Measurements from ENCODE around the gene ASAP3.

ASAP3 gene

DNA sequence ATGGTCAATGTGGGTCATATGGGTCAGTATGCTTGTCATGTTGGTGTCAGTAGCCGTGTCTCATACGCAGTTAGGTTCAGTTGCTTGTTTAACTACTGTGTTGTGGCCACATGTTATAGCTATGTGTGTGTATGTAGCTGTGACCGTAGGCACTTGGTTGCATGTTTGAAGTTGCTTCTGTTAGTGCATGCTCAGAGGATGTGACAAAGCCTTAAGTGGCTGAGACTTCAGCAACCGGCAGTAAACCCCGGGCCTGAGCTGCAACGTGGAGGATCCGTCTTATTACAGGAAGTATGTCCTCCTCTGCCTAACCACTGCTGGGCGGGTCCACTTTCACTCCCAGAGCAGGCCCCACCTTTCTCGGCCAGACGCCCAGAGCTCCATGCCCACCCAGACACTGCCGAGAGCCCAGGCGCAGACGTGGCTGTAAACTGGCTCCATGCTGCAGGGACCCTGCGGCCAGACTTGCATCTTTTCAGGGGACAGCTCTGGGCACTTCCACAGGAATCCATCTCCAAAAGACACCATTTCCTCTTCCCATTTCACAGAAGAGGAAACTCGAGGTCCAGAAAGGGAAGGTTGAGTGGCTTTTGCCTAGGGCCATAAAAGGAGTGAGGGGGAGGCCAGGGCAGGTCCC, 61.6 kb downstream of the ASAP3 start:
- Histone ChIP-seq H3K79me2 (ENCODE audit: low read length) (no peaks in the 10 kb centered on the region), H3K4me3 (ENCODE audit: low read length) (no peak overlapping the region), H3K27me3 (ENCODE audit: low read depth, low read length) (0 out of 2 replicates have a peak, but pooled peaks cover 4% of the 10 kb centered on the region), H3K36me3 (replicated peaks; ENCODE audit: low read depth, low read length) (no peaks in the 10 kb centered on the region), H3K4me1 (ENCODE audit: low read length) (no peaks in the 10 kb centered on the region), H3K9ac (ENCODE audit: low read length) (no peak overlapping the region), H2AFZ (ENCODE audit: low read depth, low read length) (no peak overlapping the region), H3K27ac (ENCODE audit: low read length) (no peak overlapping the region), H3K9me3 (ENCODE audit: insufficient read depth, low read length) (no peaks in the 10 kb centered on the region), H4K20me1 (ENCODE audit: insufficient read depth, low read length) (no peaks in the 10 kb centered on the region), H3K4me2 (ENCODE audit: low read length) (no peak overlapping the region)
- TF ChIP-seq, protein P1, sequence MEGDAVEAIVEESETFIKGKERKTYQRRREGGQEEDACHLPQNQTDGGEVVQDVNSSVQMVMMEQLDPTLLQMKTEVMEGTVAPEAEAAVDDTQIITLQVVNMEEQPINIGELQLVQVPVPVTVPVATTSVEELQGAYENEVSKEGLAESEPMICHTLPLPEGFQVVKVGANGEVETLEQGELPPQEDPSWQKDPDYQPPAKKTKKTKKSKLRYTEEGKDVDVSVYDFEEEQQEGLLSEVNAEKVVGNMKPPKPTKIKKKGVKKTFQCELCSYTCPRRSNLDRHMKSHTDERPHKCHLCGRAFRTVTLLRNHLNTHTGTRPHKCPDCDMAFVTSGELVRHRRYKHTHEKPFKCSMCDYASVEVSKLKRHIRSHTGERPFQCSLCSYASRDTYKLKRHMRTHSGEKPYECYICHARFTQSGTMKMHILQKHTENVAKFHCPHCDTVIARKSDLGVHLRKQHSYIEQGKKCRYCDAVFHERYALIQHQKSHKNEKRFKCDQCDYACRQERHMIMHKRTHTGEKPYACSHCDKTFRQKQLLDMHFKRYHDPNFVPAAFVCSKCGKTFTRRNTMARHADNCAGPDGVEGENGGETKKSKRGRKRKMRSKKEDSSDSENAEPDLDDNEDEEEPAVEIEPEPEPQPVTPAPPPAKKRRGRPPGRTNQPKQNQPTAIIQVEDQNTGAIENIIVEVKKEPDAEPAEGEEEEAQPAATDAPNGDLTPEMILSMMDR (IDR thresholded peaks at IDR 0.05; ENCODE audit: low read depth, low read length), result no peak
- TF ChIP-seq EZH2phosphoT487 (IDR thresholded peaks at IDR 0.05; ENCODE audit: low read depth), result no peak

DNA sequence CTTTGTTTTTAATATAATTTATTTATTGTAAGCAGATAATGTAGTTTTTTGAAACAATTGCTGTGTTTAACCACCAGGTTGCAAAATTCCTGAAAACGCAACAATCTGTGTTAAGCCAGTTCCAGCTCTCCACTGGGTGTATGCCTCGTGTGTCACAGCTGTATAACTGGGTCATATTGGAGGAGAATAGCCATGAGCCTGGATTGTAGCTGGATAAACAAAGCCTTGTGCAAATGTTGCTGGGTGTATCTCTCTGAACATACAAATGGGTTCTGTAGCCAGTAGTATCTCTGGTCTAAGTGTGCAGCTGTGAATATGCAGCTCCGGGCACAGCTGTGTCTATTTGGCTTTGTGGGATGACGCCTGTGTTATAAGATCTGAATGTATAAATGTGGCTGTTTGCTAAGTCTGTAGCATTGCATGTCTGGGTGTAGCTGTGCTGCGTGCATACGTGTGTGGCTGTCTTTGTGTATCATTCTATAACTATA, 62.2 kb downstream of the ASAP3 start:
- Histone ChIP-seq H4K20me1 (ENCODE audit: insufficient read depth, low read length) (no peaks in the 10 kb centered on the region), H2AFZ (ENCODE audit: low read depth, low read length) (no peak overlapping the region), H3K4me3 (ENCODE audit: low read length) (no peak overlapping the region), H3K9me3 (ENCODE audit: insufficient read depth, low read length) (no peaks in the 10 kb centered on the region), H3K27ac (ENCODE audit: low read length) (no peak overlapping the region), H3K36me3 (replicated peaks; ENCODE audit: low read depth, low read length) (no peaks in the 10 kb centered on the region), H3K79me2 (ENCODE audit: low read length) (no peaks in the 10 kb centered on the region), H3K9ac (ENCODE audit: low read length) (no peak overlapping the region), H3K27me3 (ENCODE audit: low read depth, low read length) (0 out of 2 replicates have a peak, but pooled peaks cover 4% of the 10 kb centered on the region), H3K4me2 (ENCODE audit: low read length) (no peak overlapping the region), H3K4me1 (ENCODE audit: low read length) (no peaks in the 10 kb centered on the region)
- no peak for TF ChIP-seq EZH2phosphoT487 (IDR thresholded peaks at IDR 0.05; ENCODE audit: low read depth)
- TF ChIP-seq, protein P1 (IDR thresholded peaks at IDR 0.05; ENCODE audit: low read depth, low read length), result no peak

DNA sequence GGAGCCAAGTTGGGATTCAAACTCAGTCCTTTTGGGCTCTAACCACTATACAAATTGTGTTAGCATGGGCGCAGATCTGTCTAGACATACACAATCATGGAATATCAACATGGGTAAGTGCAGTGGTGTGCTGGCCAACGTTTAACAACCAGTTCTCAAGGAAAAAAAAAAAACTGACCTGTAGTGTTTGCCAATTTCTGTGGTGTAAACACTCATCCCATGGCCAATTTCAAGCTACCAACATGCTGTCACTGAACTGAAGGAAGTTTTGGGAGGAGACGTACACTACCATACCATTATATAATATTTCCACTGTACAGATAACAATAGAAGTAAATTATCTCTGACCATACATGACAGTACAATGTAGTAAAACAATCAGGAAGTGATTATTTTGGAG, 62.6 kb downstream of the ASAP3 start:
- Histone ChIP-seq H4K20me1 (ENCODE audit: insufficient read depth, low read length) (no peaks in the 10 kb centered on the region), H3K9ac (ENCODE audit: low read length) (no peak overlapping the region), H2AFZ (ENCODE audit: low read depth, low read length) (no peak overlapping the region), H3K4me1 (ENCODE audit: low read length) (no peaks in the 10 kb centered on the region), H3K79me2 (ENCODE audit: low read length) (no peaks in the 10 kb centered on the region), H3K9me3 (ENCODE audit: insufficient read depth, low read length) (no peaks in the 10 kb centered on the region), H3K27ac (ENCODE audit: low read length) (no peak overlapping the region), H3K4me3 (ENCODE audit: low read length) (no peak overlapping the region), H3K36me3 (replicated peaks; ENCODE audit: low read depth, low read length) (no peaks in the 10 kb centered on the region), H3K27me3 (ENCODE audit: low read depth, low read length) (0 out of 2 replicates have a peak, but pooled peaks cover 4% of the 10 kb centered on the region), H3K4me2 (ENCODE audit: low read length) (no peak overlapping the region)
- TF ChIP-seq, protein P1 (IDR thresholded peaks at IDR 0.05; ENCODE audit: low read depth, low read length), result no peak
- no peak for TF ChIP-seq EZH2phosphoT487 (IDR thresholded peaks at IDR 0.05; ENCODE audit: low read depth)

DNA sequence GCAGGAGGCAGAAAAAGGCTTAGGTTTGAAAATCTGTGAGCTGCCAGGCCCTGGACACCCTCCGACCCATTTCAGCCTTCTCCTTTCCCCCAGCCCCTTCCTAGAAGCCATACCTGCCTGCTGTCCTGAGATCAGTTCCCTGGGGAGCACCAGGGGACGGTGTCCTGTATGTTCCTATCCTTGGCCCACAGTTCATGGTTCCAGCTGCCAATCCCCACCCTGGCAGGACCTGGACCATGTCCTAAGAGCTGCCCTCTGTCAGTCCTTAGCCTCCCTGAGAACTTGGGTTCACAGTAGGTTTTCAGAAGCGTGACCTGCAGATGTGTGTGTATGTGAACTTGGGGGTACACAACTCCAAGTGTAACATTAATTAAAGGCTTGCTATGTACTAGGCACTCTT, 63.2 kb downstream of the ASAP3 start:
- Histone ChIP-seq H3K27ac (ENCODE audit: low read length) (no peak overlapping the region), H3K9ac (ENCODE audit: low read length) (no peak overlapping the region), H3K4me1 (ENCODE audit: low read length) (no peaks in the 10 kb centered on the region), H2AFZ (ENCODE audit: low read depth, low read length) (no peak overlapping the region), H3K4me3 (ENCODE audit: low read length) (no peak overlapping the region), H3K36me3 (replicated peaks; ENCODE audit: low read depth, low read length) (no peaks in the 10 kb centered on the region), H3K79me2 (ENCODE audit: low read length) (no peaks in the 10 kb centered on the region), H3K9me3 (ENCODE audit: insufficient read depth, low read length) (no peaks in the 10 kb centered on the region), H3K27me3 (ENCODE audit: low read depth, low read length) (0 out of 2 replicates have a peak, but pooled peaks cover 4% of the 10 kb centered on the region), H3K4me2 (ENCODE audit: low read length) (no peak overlapping the region), H4K20me1 (ENCODE audit: insufficient read depth, low read length) (no peaks in the 10 kb centered on the region)
- TF ChIP-seq, protein P1 (IDR thresholded peaks at IDR 0.05; ENCODE audit: low read depth, low read length), result no peak
- TF ChIP-seq EZH2phosphoT487 (IDR thresholded peaks at IDR 0.05; ENCODE audit: low read depth), result no peak
